Thyroid gland (tissue), 4 donors: ENCODE measurements around the gene ATR.

Experiments used
- CTCF ChIP-seq, 6 experiments: fragments of 200-600 bp in 3 of 6; fragments of 450-650 bp in 3 of 6; sonication (generic) in 3 of 6; IDR thresholded peaks; one replicate each; pipeline ENCODE4 v1.5.1; 2016 to 2019; ENCODE audit warnings: antibody characterized with exemption in 6 of 6, mild to moderate bottlenecking in 2 of 6, inconsistent platforms in 1 of 6, moderate library complexity in 1 of 6
- POLR2A ChIP-seq, 2 donors: fragments of 450-650 bp; IDR thresholded peaks; one replicate each; pipeline ENCODE4 v1.6.1; 2017; ENCODE audit warnings: antibody characterized with exemption in 2 of 2, mild to moderate bottlenecking in 2 of 2, moderate library complexity in 1 of 2

DNA sequence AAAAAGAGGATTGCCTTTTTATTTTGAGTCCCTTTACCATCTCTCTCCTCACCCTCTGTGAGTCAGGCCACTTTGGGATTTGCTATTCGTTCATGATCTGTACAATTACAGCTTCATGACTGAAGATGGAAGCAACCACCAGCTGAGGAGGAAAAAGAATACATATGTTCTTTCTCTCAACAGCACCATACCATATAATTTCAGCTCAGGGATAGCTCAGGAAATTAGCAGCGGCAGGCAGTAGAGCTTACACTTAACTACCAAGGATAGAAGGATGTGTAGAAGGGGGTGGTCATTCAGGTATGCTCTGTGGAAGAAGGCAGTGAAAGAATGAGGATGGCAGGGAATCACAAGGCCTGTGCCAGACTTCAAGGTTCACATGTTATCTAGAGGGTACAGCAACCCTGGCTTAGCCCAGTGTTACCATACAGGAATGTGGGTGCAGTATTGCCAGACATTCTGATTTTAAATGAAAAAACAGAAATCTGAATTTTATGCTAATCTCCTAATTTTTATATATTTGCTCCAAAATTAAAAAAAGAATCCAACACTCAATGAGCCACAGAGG, 35.6 kb upstream of the ATR start:
- TF ChIP-seq CTCF (IDR thresholded peaks at IDR 0.05) (no peak), POLR2A (IDR thresholded peaks at IDR 0.05) (no peak)
